SJCRH30 (cell line): ENCODE data around the gene GGTLC2. TPM values are rescaled to one million over a fixed set of nuclear protein-coding genes. Genes with fewer than 3 reads are reported as not detected.
"Not testable (repeated sequence)": the region's sequence is repeated elsewhere in the genome, so short reads cannot be mapped to it uniquely, and the experiment has no call there.

Experiments
- DNase-seq, 2 experiments: peaks; one replicate each; pipeline ENCODE4 v3.0.0-alpha.2; 2015 to 2020
- H3K27ac ChIP-seq: fragments of 250-450 bp; sonication (Bioruptor Pico); 2 replicates; pipeline ENCODE4 v1.5.1; 2020; ENCODE audit warnings: mild to moderate bottlenecking, moderate library complexity
- H3K27me3 ChIP-seq: fragments of 250-450 bp; sonication (Bioruptor Pico); 2 replicates; pipeline ENCODE4 v1.5.1; 2020; ENCODE audit warnings: mild to moderate bottlenecking, moderate library complexity
- H3K36me3 ChIP-seq: fragments of 250-450 bp; sonication (Bioruptor Pico); 2 replicates; pipeline ENCODE4 v1.5.1; 2020; ENCODE audit warnings: mild to moderate bottlenecking, moderate library complexity
- H3K4me1 ChIP-seq: fragments of 250-450 bp; sonication (Bioruptor Pico); 2 replicates; pipeline ENCODE4 v1.5.1; 2020; ENCODE audit warnings: mild to moderate bottlenecking, moderate library complexity
- H3K4me3 ChIP-seq: fragments of 250-450 bp; sonication (Bioruptor Pico); 2 replicates; pipeline ENCODE4 v1.5.1; 2020; ENCODE audit warnings: mild to moderate bottlenecking, moderate library complexity
- H3K9me3 ChIP-seq: fragments of 250-450 bp; sonication (Bioruptor Pico); replicated peaks from 2 replicates; pipeline ENCODE4 v1.5.1; 2020; ENCODE audit warnings: mild to moderate bottlenecking, moderate library complexity
- total RNA-seq: library from RNA; depleted of rRNA; stranded (reverse); fragments of >200 nt; shearing (Covaris generic); gene quantifications from 2 replicates; pipeline ENCODE4 v1.2.3, GENCODE V29; 2014

The GGTLC2 gene
- total RNA-seq, 1 experiment from 2014 or later, result not detected

DNA sequence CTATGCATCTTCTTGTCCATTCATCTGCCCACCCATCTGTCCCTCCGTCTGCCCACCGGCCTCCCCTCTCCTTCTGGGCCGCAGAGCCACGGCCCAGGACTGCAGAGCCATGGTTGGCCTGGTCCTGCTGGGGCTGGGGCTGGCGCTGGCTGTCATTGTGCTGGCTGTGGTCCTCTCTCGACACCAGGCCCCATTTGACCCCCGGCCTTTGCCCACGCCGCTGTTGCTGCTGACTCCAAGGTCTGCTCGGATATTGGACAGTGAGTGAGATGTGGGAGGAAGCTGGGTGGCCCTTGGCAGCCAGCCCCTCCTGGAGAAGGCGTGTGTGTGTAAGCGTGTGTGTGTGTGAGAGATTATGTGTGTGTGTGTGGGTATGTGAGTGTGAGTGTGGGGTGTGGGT, 7.7 kb downstream of the GGTLC2 start:
- Histone ChIP-seq H3K4me3 (peak overlapping the region; percentile 59), H3K4me1 (peaks cover 15% of the 10 kb centered on the region), H3K27ac (peak overlapping the region; percentile 80)
- not testable (repeated sequence) for H3K36me3 ChIP-seq, DNase-seq, H3K27me3 ChIP-seq, H3K9me3 ChIP-seq

DNA sequence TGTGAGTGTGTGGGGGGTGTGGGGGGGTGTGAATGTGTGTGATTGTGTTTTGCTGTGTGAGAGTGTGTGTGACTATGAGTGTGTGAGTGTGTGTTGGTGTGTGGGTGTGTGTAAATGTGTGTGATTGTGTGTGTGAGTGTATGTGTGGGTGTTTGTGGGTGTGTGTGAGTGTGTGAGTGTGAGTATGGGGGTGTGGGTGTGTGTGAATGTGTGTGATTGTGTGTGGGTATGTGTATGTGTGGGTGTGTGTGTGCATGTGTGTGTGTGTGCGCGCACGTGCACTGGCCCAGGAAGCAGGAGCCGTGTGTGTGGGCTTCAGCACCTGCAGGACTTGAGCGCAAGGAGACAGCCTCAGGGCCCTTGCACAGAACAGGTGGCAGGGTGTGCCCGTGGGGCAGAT, 8.2 kb downstream of the GGTLC2 start:
- H3K27me3 ChIP-seq, result not testable (repeated sequence)
- H3K4me3 ChIP-seq, result peak overlapping the region; percentile 59; the same call in 1 of the 2 replicates

DNA sequence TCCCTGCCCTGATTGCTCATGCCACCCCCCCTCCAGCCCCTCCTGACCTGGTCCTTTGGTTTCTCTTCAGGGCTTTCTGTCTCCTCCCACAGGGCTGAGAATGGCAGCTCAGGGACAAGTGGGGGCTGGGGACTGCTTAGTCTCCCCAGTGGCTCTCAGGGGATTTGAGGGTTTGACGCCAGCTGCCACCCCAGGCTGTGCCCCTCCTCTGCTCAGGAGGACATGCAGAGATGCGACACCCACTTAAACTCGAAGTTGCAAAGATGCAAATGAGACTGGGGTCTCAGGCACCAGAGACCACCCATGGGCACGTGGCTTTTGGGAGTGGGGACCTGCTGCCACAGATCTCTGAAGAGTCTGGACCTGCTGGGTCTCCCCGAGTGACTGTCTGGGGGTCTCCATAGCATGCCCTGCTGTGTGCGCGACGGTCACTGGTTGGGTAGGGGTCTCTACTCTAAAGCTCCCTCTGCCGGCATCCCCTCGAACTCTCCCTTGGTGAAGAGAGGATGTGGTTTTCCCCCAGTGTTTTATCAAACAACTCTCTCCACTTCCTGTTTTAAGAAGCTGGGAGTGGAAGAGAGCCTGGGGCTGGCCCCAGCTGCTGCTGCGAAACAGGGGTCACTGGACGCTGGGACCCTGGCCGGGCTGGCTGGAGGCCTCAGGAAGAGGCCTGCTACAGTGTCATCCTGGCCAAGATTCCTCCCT, 9.4 kb downstream of the GGTLC2 start:
- H3K9me3 ChIP-seq, H3K27ac ChIP-seq, H3K36me3 ChIP-seq, H3K4me3 ChIP-seq, H3K27me3 ChIP-seq: not testable (repeated sequence)
- peaks cover 15% of the 10 kb centered on the region for H3K4me1 ChIP-seq
- peak in 1 of 2 experiments; percentile 21 for DNase-seq

More for the DNA sequence above, 8.2 kb downstream of the GGTLC2 start:
- H3K4me1 ChIP-seq, result peaks cover 15% of the 10 kb centered on the region
- not testable (repeated sequence) for H3K36me3 ChIP-seq, H3K9me3 ChIP-seq, DNase-seq, H3K27ac ChIP-seq

DNA sequence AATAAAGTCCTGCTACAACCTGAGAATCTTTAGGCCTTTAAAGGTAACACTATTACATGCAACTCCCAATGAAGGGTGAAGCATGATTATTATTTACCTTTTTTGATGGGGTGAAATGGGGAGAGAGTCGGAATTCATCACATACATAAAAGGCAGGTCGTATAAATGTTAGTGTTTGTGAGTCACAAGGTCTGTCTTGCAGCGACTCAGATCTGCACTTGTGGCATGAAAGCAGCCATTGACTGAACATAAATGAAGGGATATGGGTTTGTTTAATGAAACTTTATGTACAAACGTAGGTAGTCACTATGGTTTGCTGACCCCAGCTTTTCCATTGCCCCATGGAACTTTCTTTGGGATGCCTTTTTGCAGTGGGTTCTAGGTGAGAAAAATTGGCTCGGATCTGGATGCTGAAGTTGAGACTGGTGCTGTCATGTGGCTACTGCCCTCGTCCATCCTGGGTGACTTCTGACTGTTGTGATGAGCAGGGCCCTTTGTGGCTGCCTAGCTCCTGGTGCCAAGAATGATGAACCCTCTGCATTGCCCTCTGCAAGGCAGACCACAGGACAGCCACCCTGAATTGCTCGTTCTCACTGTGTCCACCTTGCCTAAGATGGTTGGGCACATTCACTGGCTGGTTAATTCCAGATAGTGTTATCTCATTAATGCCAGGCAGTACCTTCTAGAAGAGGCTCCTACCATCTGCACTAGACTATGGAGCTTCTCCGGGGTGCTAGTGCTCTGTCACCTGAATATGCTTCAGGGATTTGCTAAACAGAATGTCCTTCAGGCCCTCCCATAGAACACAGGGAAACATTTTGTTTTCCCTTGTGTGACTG, 11.3 kb downstream of the GGTLC2 start:
- peaks cover 15% of the 10 kb centered on the region for H3K4me1 ChIP-seq
- no peaks in the 10 kb centered on the region for H3K9me3 ChIP-seq
- no peaks in the 10 kb centered on the region for H3K36me3 ChIP-seq
- DNase-seq, result no peak
- 0 out of 2 replicates have a peak, but pooled peaks cover 2% of the 10 kb centered on the region for H3K27me3 ChIP-seq
- no peak overlapping the region for H3K27ac ChIP-seq
- no peak overlapping the region for H3K4me3 ChIP-seq

GRCh38 chr22:22657712-22658111, 13.3 kb downstream of the GGTLC2 start:
- no peaks in the 10 kb centered on the region for H3K9me3 ChIP-seq
- no peak overlapping the region for H3K4me3 ChIP-seq
- DNase-seq, result no peak

GRCh38 chr22:22661275-22661674, 16.9 kb downstream of the GGTLC2 start:
- Histone ChIP-seq H3K27ac (no peak overlapping the region), H3K36me3 (no peaks in the 10 kb centered on the region), H3K27me3 (peaks cover 2% of the 10 kb centered on the region; the same call in 1 of the 2 replicates), H3K9me3 (no peaks in the 10 kb centered on the region), H3K4me1 (peaks cover 6% of the 10 kb centered on the region), H3K4me3 (no peak overlapping the region)
- DNase-seq, result no peak

More at GRCh38 chr22:22657712-22658111, 13.3 kb downstream of the GGTLC2 start:
- Histone ChIP-seq H3K27me3 (peaks cover 2% of the 10 kb centered on the region; the same call in 1 of the 2 replicates), H3K4me1 (peaks cover 8% of the 10 kb centered on the region), H3K36me3 (no peaks in the 10 kb centered on the region), H3K27ac (no peak overlapping the region)

- Histone ChIP-seq H3K4me1 (no peaks in the 10 kb centered on the region), H3K4me3 (no peak overlapping the region), H3K27ac (no peak overlapping the region), H3K36me3 (no peaks in the 10 kb centered on the region), H3K27me3 (peaks cover 2% of the 10 kb centered on the region; the same call in 1 of the 2 replicates), H3K9me3 (no peaks in the 10 kb centered on the region)
- DNase-seq, result no peak
Observed at GRCh38 chr22:22662095-22662494, 17.7 kb downstream of the GGTLC2 start.

GRCh38 chr22:22663861-22664800, 19.7 kb downstream of the GGTLC2 start:
- H3K4me1 ChIP-seq, result no peaks in the 10 kb centered on the region
- DNase-seq, result no peak
- H3K27me3 ChIP-seq, result peaks cover 2% of the 10 kb centered on the region; the same call in 1 of the 2 replicates
- H3K36me3 ChIP-seq, result no peaks in the 10 kb centered on the region
- no peak overlapping the region for H3K27ac ChIP-seq
- H3K4me3 ChIP-seq, result no peak overlapping the region
- no peaks in the 10 kb centered on the region for H3K9me3 ChIP-seq

- H3K27ac ChIP-seq, result no peak overlapping the region
- no peaks in the 10 kb centered on the region; the same call in 1 of the 2 replicates for H3K27me3 ChIP-seq
- H3K4me1 ChIP-seq, result peaks cover 10% of the 10 kb centered on the region; the same call in 1 of the 2 replicates
- DNase-seq, result peak; percentile 63 to 75
- no peaks in the 10 kb centered on the region for H3K36me3 ChIP-seq
- H3K9me3 ChIP-seq, result peaks cover 10% of the 10 kb centered on the region
- H3K4me3 ChIP-seq, result no peak overlapping the region
Observed at GRCh38 chr22:22666307-22667091, 22.1 kb downstream of the GGTLC2 start.

- H3K27me3 ChIP-seq, result no peaks in the 10 kb centered on the region
- H3K4me3 ChIP-seq, result no peak overlapping the region
- H3K9me3 ChIP-seq, result peaks cover 10% of the 10 kb centered on the region
- H3K36me3 ChIP-seq, result no peaks in the 10 kb centered on the region
- DNase-seq, result no peak
- peaks cover 10% of the 10 kb centered on the region; the same call in 1 of the 2 replicates for H3K4me1 ChIP-seq
- H3K27ac ChIP-seq, result no peak overlapping the region
Observed at GRCh38 chr22:22667966-22668880, 23.8 kb downstream of the GGTLC2 start.

GRCh38 chr22:22669093-22669492, 24.7 kb downstream of the GGTLC2 start:
- peaks cover 10% of the 10 kb centered on the region; the same call in 1 of the 2 replicates for H3K4me1 ChIP-seq
- no peaks in the 10 kb centered on the region for H3K27me3 ChIP-seq
- peaks cover 10% of the 10 kb centered on the region for H3K9me3 ChIP-seq
- H3K27ac ChIP-seq, result no peak overlapping the region
- H3K36me3 ChIP-seq, result no peaks in the 10 kb centered on the region
- no peak for DNase-seq
- no peak overlapping the region for H3K4me3 ChIP-seq

- Histone ChIP-seq H3K4me3 (no peak overlapping the region), H3K27me3 (no peaks in the 10 kb centered on the region), H3K36me3 (no peaks in the 10 kb centered on the region), H3K27ac (no peak overlapping the region), H3K9me3 (peaks cover 10% of the 10 kb centered on the region), H3K4me1 (peaks cover 10% of the 10 kb centered on the region; the same call in 1 of the 2 replicates)
- DNase-seq, result peak; percentile 49 to 71
Observed at GRCh38 chr22:22670076-22670795, 25.8 kb downstream of the GGTLC2 start.
